Left ventricle myocardium inferior (tissue), 1 donor: ENCODE results near the gene KRT74. TPM values are rescaled to one million over a fixed set of nuclear protein-coding genes. Genes with fewer than 3 reads are reported as not detected.

Source experiments
- DNase-seq: peaks from one replicate; pipeline ENCODE4 v3.0.0-alpha.2; 2020
- H3K27ac ChIP-seq: fragments of 200-600 bp; replicated peaks from 2 replicates; pipeline ENCODE4 v1.8.0; 2021
- H3K27me3 ChIP-seq: fragments of 200-600 bp; 2 replicates; pipeline ENCODE4 v1.8.0; 2021; ENCODE audit warnings: low read depth
- H3K36me3 ChIP-seq: fragments of 200-600 bp; 2 replicates; pipeline ENCODE4 v1.8.0; 2021
- H3K4me1 ChIP-seq: fragments of 200-600 bp; 2 replicates; pipeline ENCODE4 v1.8.0; 2021
- H3K4me3 ChIP-seq: fragments of 200-600 bp; 2 replicates; pipeline ENCODE4 v1.8.0; 2021; ENCODE audit warnings: mild to moderate bottlenecking, moderate library complexity
- H3K9me3 ChIP-seq: fragments of 200-600 bp; replicated peaks from 2 replicates; pipeline ENCODE4 v1.8.0; 2021
- CTCF ChIP-seq: fragments of 200-600 bp; IDR thresholded peaks from 2 replicates; pipeline ENCODE4 v1.8.0; 2021; ENCODE audit warnings: antibody characterized with exemption, mild to moderate bottlenecking, borderline replicate concordance
- intact Hi-C: fragments of 100-400 bp; cut with micrococcal nuclease; formaldehyde crosslinking; loops from one replicate; pipeline ENCODE4 v1.11.0; 2022
- total RNA-seq: library from RNA; stranded (reverse); fragmentation: NEBNext Ultra II Directional; extraction: Animal tissue kit (Norgen Biotek cat#: 25700); gene quantifications from one replicate; pipeline ENCODE4 v1.2.1, GENCODE V29; 2021
- donor health status: DM: no; HTN: yes; CAD: no; lungs with severe emphysema.

The KRT74 gene
- total RNA-seq, 1 donor from 2014 or later, result 0.14 TPM

GRCh38 chr12:52575948-52576347 is 2.3 kb upstream of the KRT74 start:
- H3K27ac ChIP-seq, result no peak overlapping the region
- TF ChIP-seq CTCF, result no peak
- DNase-seq, result no peak
- no peaks in the 10 kb centered on the region for H3K9me3 ChIP-seq
- H3K4me3 ChIP-seq, result no peak overlapping the region
- intact Hi-C loops, result no loop called here
- no peaks in the 10 kb centered on the region for H3K36me3 ChIP-seq
- peaks cover 63% of the 10 kb centered on the region for H3K27me3 ChIP-seq
- H3K4me1 ChIP-seq, result no peaks in the 10 kb centered on the region

- DNase-seq, result no peak
- Histone ChIP-seq H3K4me1 (no peaks in the 10 kb centered on the region), H3K27ac (no peak overlapping the region), H3K9me3 (no peaks in the 10 kb centered on the region), H3K4me3 (no peak overlapping the region), H3K27me3 (peaks cover 63% of the 10 kb centered on the region), H3K36me3 (no peaks in the 10 kb centered on the region)
- intact Hi-C loops, result no loop called here
- no peak for TF ChIP-seq CTCF
Measured at GRCh38 chr12:52575256-52575655, 1.6 kb upstream of the KRT74 start.

GRCh38 chr12:52573306-52573705 is 337 bp downstream of the KRT74 start:
- intact Hi-C loops, result no loop called here
- Histone ChIP-seq H3K27ac (no peak overlapping the region), H3K36me3 (no peaks in the 10 kb centered on the region), H3K4me3 (no peak overlapping the region), H3K9me3 (no peaks in the 10 kb centered on the region), H3K4me1 (no peaks in the 10 kb centered on the region), H3K27me3 (peaks cover 66% of the 10 kb centered on the region)
- DNase-seq, result no peak
- TF ChIP-seq CTCF, result no peak

- Histone ChIP-seq H3K9me3 (no peaks in the 10 kb centered on the region), H3K27me3 (peaks cover 63% of the 10 kb centered on the region), H3K36me3 (no peaks in the 10 kb centered on the region), H3K27ac (no peak overlapping the region), H3K4me1 (peaks cover 17% of the 10 kb centered on the region), H3K4me3 (no peak overlapping the region)
- no peak for TF ChIP-seq CTCF
- DNase-seq, result no peak
- intact Hi-C loops, result no loop called here
Measured at GRCh38 chr12:52570511-52570910, 3.1 kb downstream of the KRT74 start.

GRCh38 chr12:52568111-52568510 is 5.5 kb downstream of the KRT74 start:
- H3K4me1 ChIP-seq, result peaks cover 17% of the 10 kb centered on the region
- no peak for DNase-seq
- TF ChIP-seq CTCF, result no peak
- H3K27ac ChIP-seq, result no peak overlapping the region
- H3K36me3 ChIP-seq, result no peaks in the 10 kb centered on the region
- intact Hi-C loops, result no loop called here
- H3K27me3 ChIP-seq, result peaks cover 58% of the 10 kb centered on the region
- H3K9me3 ChIP-seq, result no peaks in the 10 kb centered on the region
- H3K4me3 ChIP-seq, result no peak overlapping the region

GRCh38 chr12:52566847-52567291 is 6.8 kb downstream of the KRT74 start:
- TF ChIP-seq CTCF, result no peak
- Histone ChIP-seq H3K27me3 (peaks cover 48% of the 10 kb centered on the region), H3K9me3 (no peaks in the 10 kb centered on the region), H3K4me3 (no peak overlapping the region), H3K36me3 (no peaks in the 10 kb centered on the region), H3K4me1 (peaks cover 17% of the 10 kb centered on the region), H3K27ac (peak overlapping the region; percentile 59)
- intact Hi-C loops, result no loop called here
- DNase-seq, result peak; percentile 68
